Right atrium auricular region (tissue), 2 donors: ENCODE measurements around the gene KIF18B. TPM values are rescaled to one million over a fixed set of nuclear protein-coding genes. Genes with fewer than 3 reads are reported as not detected.

Experiments used
- DNase-seq: peaks from one replicate; pipeline ENCODE4 v3.0.0-alpha.2; 2019; ENCODE audit warnings: low spot score
- H3K27ac ChIP-seq, 2 donors: fragments of 200-600 bp; sonication (generic); 1 replicate in 1 of 2; 2 replicates in 1 of 2; pipeline ENCODE4 v1.5.1; 2016 to 2019
- H3K27me3 ChIP-seq, 2 donors: fragments of 200-600 bp; sonication (generic); one replicate each; pipeline versions ENCODE4 v1.5.1 to v1.6.0; 2017 to 2019
- H3K36me3 ChIP-seq: fragments of 200-600 bp; sonication (generic); one replicate; pipeline ENCODE4 v1.5.1; 2016
- H3K4me1 ChIP-seq, 2 donors: fragments of 200-600 bp; sonication (generic); one replicate each; pipeline versions ENCODE4 v1.5.1 to v1.6.0; 2017 to 2019
- H3K4me3 ChIP-seq, 2 donors: fragments of 200-600 bp; sonication (generic); 1 replicate in 1 of 2; 2 replicates in 1 of 2; pipeline ENCODE4 v1.5.1; 2017 to 2019; ENCODE audit warnings: mild to moderate bottlenecking in 1 of 2, moderate library complexity in 1 of 2
- H3K9me3 ChIP-seq, 2 donors: fragments of 200-600 bp; sonication (generic); one replicate each; pipeline ENCODE4 v1.5.1; 2019
- total RNA-seq, 2 donors: library from RNA; depleted of rRNA; stranded (reverse); fragments of >200 nt; gene quantifications; one replicate each; pipeline ENCODE4 v1.1.0, GENCODE V29; 2016
- TF ChIP-seq, protein P1 (sequence below), 2 donors: fragments of 200-600 bp; sonication (generic); IDR thresholded peaks; one replicate each; pipeline ENCODE4 v1.5.1; 2019; ENCODE audit warnings: antibody characterized with exemption in 2 of 2

Gene KIF18B
- total RNA-seq, 2 donors from 2014 or later = 0.12 to 0.44 TPM

DNA sequence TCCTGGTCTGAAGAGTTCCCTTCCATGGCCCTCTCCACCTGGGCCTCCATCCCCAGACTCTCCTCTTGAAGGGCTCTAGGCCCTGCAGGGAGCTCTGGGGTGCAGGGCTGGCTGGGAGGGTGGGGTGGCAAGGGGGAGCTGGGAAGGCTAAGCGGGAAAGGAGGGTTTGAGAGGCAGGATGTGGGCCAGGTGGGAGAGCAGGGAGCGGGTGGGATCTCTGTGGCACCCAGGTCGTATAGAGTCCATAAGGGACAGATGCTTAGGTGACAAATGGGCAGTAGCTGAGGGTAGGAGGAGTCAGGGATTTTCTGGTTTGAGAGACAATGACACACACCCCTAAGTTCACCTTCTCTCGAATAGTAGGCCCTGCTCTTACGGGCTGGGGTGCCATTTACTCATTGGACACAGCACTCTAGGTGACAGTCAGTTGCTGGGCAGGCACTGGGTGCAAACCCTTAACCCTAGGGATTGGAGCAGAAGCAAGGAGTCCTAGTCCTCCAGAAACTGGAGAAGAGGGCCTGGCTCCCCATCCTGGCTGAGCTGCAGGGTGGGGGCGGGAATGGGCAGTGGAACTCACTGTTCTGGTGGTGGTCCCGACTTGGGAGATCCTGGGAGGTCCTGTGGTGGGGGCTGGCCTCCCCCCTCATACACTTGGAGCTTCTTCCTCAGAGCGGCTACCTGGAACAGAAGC, 15.3 kb downstream of the KIF18B start:
- H3K4me1 ChIP-seq = peaks cover 0 to 10% of the 10 kb centered on the region in 2 donors
- H3K4me3 ChIP-seq = no peak overlapping the region
- TF ChIP-seq, protein P1, sequence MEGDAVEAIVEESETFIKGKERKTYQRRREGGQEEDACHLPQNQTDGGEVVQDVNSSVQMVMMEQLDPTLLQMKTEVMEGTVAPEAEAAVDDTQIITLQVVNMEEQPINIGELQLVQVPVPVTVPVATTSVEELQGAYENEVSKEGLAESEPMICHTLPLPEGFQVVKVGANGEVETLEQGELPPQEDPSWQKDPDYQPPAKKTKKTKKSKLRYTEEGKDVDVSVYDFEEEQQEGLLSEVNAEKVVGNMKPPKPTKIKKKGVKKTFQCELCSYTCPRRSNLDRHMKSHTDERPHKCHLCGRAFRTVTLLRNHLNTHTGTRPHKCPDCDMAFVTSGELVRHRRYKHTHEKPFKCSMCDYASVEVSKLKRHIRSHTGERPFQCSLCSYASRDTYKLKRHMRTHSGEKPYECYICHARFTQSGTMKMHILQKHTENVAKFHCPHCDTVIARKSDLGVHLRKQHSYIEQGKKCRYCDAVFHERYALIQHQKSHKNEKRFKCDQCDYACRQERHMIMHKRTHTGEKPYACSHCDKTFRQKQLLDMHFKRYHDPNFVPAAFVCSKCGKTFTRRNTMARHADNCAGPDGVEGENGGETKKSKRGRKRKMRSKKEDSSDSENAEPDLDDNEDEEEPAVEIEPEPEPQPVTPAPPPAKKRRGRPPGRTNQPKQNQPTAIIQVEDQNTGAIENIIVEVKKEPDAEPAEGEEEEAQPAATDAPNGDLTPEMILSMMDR (IDR thresholded peaks at IDR 0.05) = no peak
- no peaks in the 10 kb centered on the region for H3K9me3 ChIP-seq
- H3K27me3 ChIP-seq = no peaks in the 10 kb centered on the region
- no peak overlapping the region for H3K27ac ChIP-seq
- no peaks in the 10 kb centered on the region for H3K36me3 ChIP-seq
- no peak for DNase-seq

DNA sequence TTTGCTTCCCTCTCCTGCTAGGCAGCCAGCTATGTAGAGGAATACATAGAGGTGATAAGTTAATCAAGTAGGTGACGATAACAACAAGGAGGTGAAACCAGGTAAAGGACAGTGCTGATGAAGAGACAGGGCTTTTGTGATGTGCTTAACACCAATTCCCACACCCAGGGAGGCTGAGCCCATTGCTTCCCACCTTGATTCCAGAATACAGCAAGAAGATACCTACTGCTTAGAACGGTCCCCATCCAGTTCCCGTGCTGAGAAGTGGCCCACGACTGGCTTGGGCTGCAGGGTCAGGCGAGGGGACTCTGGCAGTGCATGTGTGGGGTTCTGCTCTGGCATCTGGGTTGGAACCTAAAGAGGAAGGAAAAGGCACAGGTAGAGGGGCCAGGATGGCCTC, 16.2 kb downstream of the KIF18B start:
- DNase-seq = no peak
- H3K4me1 ChIP-seq = peaks cover 0 to 10% of the 10 kb centered on the region in 2 donors
- no peaks in the 10 kb centered on the region for H3K36me3 ChIP-seq
- H3K27ac ChIP-seq = no peak overlapping the region
- H3K4me3 ChIP-seq = no peak overlapping the region
- TF ChIP-seq, protein P1 (IDR thresholded peaks at IDR 0.05) = no peak
- no peaks in the 10 kb centered on the region for H3K27me3 ChIP-seq
- no peaks in the 10 kb centered on the region for H3K9me3 ChIP-seq

DNA sequence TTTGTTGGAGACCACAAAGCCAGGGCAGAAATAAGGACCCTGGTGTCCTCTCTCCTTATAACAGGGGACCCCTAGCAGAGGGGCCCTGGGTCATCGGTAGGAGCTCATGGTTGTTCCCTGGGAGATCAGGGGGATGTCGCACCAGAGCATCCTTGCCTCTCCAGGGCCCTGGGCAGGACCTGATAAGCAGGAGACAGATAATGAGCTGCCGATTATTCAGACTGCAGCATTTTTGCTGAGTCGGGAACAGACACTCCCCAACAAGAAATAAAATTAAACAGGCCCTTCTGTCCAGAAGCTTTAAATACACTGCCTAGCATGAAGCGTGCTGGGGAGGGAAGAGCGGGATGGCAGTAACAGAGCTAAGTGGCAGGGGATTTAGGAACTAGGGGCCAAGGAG, 16.9 kb downstream of the KIF18B start:
- no peaks in the 10 kb centered on the region for H3K27me3 ChIP-seq
- no peak for DNase-seq
- no peaks in the 10 kb centered on the region for H3K36me3 ChIP-seq
- TF ChIP-seq, protein P1 (IDR thresholded peaks at IDR 0.05) = no peak
- H3K27ac ChIP-seq = no peak overlapping the region
- no peaks in the 10 kb centered on the region for H3K9me3 ChIP-seq
- H3K4me3 ChIP-seq = no peak overlapping the region
- H3K4me1 ChIP-seq = peaks cover 0 to 10% of the 10 kb centered on the region in 2 donors

DNA sequence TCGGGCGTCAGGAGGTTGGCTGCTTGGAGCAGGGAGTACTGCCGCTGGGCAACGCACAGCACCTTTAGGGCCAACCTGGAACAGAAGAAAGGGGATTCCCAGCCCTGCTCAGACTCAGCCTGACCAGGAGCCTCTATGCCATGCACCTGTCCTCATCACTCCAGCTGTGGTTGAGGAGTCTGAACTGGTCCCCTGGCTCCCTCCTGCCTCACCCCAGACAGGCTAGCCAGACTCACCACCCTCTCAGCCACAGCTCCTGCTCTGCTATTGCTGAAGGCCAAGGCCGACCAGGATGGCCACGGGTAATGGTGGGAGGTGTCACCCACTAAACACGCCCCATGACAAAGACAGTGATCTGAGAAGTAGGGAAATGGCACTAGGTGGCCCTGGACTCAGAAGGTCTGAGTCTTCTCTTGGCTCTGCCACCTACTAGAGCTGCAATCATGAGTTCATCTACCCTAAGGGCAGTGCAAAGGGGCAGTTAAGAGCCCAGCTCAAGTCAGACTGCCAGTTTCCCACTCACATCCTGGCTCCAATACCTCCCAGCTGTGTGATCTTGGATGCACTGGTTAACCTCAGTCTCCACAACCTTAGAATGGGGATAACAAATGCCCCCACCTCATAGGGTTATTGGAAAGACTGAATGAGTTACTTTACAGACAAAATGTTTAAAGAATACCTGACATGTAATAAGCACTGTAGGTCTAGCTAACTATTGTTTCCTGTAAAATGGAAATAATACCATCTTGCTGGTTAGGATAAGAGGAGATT, 18.4 kb downstream of the KIF18B start:
- Histone ChIP-seq H3K36me3 (no peaks in the 10 kb centered on the region), H3K27me3 (no peaks in the 10 kb centered on the region), H3K4me1 (peaks cover 0 to 10% of the 10 kb centered on the region in 2 donors), H3K4me3 (no peak overlapping the region), H3K27ac (no peak overlapping the region), H3K9me3 (no peaks in the 10 kb centered on the region)
- TF ChIP-seq, protein P1 (IDR thresholded peaks at IDR 0.05) = no peak
- DNase-seq = no peak

DNA sequence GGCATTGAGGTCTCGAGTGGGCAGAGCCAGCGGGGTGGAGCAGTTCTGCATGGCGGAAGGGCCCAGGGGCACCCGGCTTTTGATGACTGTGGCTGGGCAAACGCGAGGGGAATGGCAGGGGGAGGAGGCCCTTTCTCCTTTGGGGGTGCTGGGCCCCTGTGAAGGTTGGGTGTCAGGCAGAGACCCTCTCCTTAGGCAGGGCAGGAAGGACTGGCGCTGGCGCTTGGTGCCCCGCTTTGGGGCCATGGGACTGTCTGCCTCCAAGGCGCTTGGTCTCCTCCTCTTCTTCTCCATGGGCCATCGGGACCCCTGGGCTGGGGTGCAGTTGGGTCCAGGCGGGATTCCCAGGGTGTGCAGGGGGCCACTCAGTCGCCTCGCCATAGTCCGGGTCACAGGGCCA, 19.4 kb downstream of the KIF18B start:
- Histone ChIP-seq H3K4me1 (peaks cover 0 to 9% of the 10 kb centered on the region in 2 donors), H3K4me3 (no peak overlapping the region), H3K9me3 (no peaks in the 10 kb centered on the region), H3K27ac (no peak overlapping the region), H3K27me3 (no peaks in the 10 kb centered on the region), H3K36me3 (no peaks in the 10 kb centered on the region)
- TF ChIP-seq, protein P1 (IDR thresholded peaks at IDR 0.05) = no peak
- DNase-seq = no peak
